GM18870 (cell line): ENCODE results near the gene PTPN18.
"Not testable (repeated sequence)": the region's sequence is repeated elsewhere in the genome, so short reads cannot be mapped to it uniquely, and the experiment has no call there.

ENCODE experiments used
- ATAC-seq: cut with Tn5 transposase; IDR thresholded peaks from one replicate; pipeline ENCODE4 v1.9.1; 2021; ENCODE audit warnings: moderate library complexity; ENCODE audit not compliant: unreplicated experiment

The PTPN18 gene

GRCh38 chr2:130380096-130380934 is 24.5 kb downstream of the PTPN18 start:
- no peak for ATAC-seq

GRCh38 chr2:130381145-130381544 is 25.3 kb downstream of the PTPN18 start:
- no peak for ATAC-seq

- no peak for ATAC-seq
These were observed 25.8 kb downstream of the PTPN18 start for GRCh38 chr2:130381619-130382018.

- ATAC-seq = no peak
These were observed 26.6 kb downstream of the PTPN18 start for GRCh38 chr2:130382313-130382917.

- peak; percentile 66 for ATAC-seq
These were observed 29.9 kb downstream of the PTPN18 start for GRCh38 chr2:130385709-130386108.

GRCh38 chr2:130387071-130387400 is 31.2 kb downstream of the PTPN18 start:
- no peak for ATAC-seq

- ATAC-seq = no peak
These were observed 31.9 kb downstream of the PTPN18 start for GRCh38 chr2:130387804-130388203.

GRCh38 chr2:130388221-130388907 is 32.5 kb downstream of the PTPN18 start:
- ATAC-seq = no peak

GRCh38 chr2:130389358-130389757 is 33.5 kb downstream of the PTPN18 start:
- ATAC-seq = no peak

- ATAC-seq = no peak
These were observed 33.9 kb downstream of the PTPN18 start for GRCh38 chr2:130389783-130390182.

GRCh38 chr2:130390460-130391057 is 34.7 kb downstream of the PTPN18 start:
- ATAC-seq = peak; percentile 1

GRCh38 chr2:130391058-130391871 is 35.4 kb downstream of the PTPN18 start:
- ATAC-seq = peak; percentile 71

- ATAC-seq = no peak
These were observed 36.2 kb downstream of the PTPN18 start for GRCh38 chr2:130391872-130392670.

GRCh38 chr2:130393318-130393910 is 37.6 kb downstream of the PTPN18 start:
- no peak for ATAC-seq

- ATAC-seq = not testable (repeated sequence)
These were observed 50.4 kb downstream of the PTPN18 start for GRCh38 chr2:130406280-130406679.

GRCh38 chr2:130416693-130417092 is 60.8 kb downstream of the PTPN18 start:
- ATAC-seq = not testable (repeated sequence)

- not testable (repeated sequence) for ATAC-seq
These were observed 63.0 kb downstream of the PTPN18 start for GRCh38 chr2:130418845-130419244.
